Kasumi-1 (cell line): ENCODE results near the gene CCDC87.

Source experiments
- DNase-seq, 2 experiments: peaks; one replicate each; lab custom pipeline; 2025; lab: John Stamatoyannopoulos, UW

The CCDC87 gene

DNA sequence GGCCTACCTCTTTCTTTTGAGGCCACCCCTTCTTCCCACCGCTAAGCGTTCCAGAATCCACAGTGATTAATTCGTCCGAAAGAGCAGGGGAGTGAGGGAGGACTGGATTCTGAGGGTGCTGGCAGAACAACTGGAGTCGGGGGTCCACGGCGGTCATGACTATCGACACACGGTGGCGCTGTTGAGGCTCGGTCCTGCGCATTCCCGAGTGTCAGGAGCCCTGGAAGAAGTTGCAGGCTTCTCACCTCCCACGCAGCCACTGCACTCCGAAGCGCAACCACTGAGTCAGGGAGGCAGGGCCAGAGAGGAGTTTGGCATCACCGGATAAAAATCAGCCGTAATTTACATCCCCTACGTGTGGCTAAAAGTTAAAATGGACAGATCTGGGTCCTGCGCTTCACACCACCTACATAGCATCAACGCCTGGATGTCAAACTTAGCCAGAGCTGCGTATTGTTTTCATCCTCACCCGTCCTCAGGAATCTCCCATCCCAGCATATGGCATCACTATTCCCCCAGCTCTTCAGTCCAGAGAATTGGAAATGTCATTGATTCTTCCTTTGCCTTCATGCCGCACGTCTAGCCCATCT, 13.8 kb downstream of the CCDC87 start:
- DNase-seq, result peak; percentile 36 to 51

GRCh38 chr11:66570850-66571180, 22.0 kb downstream of the CCDC87 start:
- no peak for DNase-seq

GRCh38 chr11:66570079-66570849, 22.6 kb downstream of the CCDC87 start:
- no peak for DNase-seq

- DNase-seq, result no peak
Observed at GRCh38 chr11:66569076-66569475, 23.8 kb downstream of the CCDC87 start.

DNA sequence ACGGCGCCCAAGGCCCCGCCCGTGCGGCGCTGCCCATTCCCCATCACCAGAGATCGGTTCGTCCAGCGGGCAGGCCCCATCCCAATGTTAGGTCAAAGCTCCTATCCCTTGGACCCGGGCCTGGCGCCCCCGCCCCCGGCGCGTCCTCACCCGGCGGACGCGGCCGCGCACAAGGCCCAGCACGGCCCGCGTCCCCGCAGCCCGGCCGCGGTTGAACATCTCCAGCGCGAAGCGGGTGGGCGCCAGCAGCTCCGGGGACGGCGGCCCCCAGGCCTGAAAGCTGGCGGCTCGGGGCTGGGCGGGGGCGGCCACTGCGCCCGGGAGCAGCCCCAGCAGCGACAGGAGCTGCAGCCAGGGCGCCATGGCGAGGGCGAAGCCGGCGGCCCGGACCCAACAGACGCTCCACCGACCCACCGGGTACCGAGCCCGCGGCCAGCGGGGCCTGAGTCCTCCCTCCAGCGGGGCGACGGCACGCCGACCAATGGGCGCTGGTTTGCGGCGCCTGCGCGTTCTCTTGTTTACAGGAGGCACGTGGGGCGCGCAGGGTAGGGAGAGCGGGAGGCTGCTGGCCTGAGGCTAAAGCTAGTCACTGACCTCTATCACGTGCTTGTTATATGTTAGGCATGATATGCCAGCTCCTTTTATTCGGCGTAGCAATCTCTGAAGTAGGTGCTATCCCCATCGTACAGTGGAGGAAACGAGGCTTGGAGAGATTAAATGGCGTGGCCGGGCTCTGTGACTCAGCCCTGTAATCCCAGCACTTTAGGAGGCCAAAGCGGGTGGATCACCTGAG, 24.5 kb downstream of the CCDC87 start, which contains the start of gene CTSF:
Gene CTSF, minus strand, starts transcription at position 483 of the 793 bp plus-strand sequence. Its CDS starts 120 bp downstream, at position 363.
- DNase-seq, result peak; percentile 33 to 57

GRCh38 chr11:66567787-66568123, 25.1 kb downstream of the CCDC87 start:
- DNase-seq, result no peak

DNA sequence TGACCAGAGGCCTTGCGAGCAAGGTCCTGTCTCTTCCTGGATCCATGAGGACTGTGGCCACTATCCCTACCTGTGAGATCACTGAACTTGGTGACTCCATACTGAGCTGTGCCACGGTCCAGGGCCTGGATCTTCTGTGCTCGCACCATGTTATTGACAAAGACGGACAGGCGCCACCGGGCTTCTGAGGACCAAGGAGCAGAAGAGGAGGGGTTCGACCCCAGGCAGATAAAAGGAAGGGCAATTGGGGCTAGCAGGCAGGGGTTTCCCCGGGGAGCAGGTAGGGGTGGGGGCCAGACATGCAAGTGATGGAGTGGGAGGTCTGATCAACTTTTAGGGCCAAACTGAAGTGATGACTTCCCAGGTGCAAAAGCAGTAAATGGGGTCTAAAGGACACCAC, 26.6 kb downstream of the CCDC87 start:
- no peak for DNase-seq

- DNase-seq, result no peak
Observed at GRCh38 chr11:66564984-66565383, 27.9 kb downstream of the CCDC87 start.

GRCh38 chr11:66564538-66564937, 28.3 kb downstream of the CCDC87 start:
- no peak for DNase-seq

DNA sequence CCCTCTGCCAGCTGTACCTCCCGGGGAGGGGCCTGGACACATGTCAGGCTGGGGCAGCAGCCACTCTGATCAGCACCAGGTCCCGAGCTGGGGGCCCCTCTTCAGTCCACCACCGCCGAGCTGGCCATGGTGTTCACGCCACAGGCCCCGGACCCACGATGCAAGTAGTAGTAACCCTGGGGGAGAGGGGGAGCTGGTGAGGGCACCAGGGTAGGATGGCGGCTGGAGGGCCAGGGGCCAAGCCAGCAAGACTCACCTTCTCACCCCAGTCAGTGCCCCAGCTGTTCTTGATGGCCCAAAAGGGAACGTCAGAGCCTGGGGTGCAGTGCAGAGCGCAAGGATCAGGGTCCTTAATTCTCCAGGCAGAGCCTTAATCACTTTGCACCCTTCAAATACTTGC, 29.0 kb downstream of the CCDC87 start:
- no peak for DNase-seq

DNA sequence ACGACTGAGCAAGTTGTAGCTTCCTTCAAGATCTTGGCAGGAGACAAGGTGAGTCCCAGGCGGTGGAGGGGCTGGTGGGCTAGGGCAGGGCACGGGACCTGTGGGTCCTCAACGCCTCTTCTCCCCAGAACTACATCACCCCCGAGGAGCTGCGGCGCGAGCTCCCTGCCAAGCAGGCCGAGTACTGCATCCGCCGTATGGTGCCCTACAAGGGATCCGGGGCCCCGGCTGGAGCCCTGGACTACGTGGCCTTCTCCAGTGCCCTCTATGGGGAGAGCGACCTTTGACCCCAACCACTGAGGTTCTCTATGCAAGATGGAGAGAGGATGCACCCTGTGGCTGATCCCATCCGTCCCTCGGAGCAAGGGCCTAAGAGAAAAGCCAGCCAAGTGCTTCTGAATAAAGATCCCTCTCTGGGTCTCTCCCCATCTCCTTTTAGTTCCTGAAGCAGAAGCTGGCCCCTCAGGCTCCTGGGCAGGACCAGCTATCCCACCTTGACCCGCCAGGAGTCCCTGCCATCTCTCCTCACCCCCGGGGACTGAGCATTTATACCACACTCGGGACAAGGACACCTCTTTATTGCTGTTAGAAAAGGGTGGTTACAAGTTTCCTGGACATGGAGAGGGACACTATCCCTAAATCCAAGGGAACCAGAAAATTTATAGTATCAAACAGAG, 29.8 kb downstream of the CCDC87 start:
- DNase-seq, result no peak

GRCh38 chr11:66562275-66562674, 30.6 kb downstream of the CCDC87 start:
- DNase-seq, result no peak

DNA sequence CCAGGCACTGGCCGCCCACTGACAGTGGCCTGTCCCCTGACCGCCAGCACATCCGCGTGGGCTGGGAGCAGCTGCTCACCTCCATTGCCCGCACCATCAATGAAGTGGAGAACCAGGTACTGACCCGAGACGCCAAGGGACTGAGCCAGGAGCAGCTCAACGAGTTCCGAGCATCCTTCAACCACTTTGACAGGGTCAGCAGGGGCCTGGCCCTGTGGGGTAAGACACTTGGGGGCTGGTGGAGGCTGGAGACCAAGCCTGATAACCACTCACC, 31.0 kb downstream of the CCDC87 start:
- no peak for DNase-seq

DNA sequence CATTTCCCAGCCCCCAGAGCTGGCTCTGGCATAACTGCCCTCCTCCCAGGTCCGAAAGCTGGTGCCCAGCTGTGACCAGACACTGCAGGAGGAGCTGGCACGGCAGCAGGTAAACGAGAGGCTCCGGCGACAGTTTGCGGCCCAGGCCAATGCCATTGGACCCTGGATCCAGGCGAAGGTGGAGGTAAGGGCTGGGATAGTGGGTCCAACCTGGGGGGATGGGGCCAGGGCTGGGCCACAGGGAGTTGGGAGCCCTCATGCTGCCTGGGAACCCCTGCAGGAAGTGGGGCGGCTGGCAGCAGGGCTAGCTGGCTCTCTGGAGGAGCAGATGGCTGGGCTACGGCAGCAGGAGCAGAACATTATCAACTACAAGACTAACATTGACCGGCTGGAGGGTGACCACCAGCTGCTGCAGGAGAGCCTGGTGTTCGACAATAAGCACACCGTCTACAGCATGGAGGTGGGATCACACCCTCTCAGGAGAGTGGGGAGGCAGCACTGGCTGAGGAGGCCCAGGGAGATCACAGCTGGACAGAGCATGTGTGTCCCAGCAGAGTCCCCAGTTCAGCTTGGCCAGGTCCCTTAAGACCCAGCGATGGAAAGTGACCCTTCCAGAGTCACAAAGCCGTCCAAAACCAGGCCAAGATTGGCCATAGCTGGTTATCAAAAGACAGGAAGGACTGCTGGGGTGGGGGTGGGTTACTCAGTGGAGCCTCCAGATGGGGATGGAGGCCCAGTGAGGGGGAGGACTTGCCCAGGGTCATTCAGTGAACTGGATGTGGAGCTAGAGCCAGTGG, 31.5 kb downstream of the CCDC87 start:
- DNase-seq, result no peak

- DNase-seq, result no peak
Observed at GRCh38 chr11:66559866-66560676, 32.8 kb downstream of the CCDC87 start.

DNA sequence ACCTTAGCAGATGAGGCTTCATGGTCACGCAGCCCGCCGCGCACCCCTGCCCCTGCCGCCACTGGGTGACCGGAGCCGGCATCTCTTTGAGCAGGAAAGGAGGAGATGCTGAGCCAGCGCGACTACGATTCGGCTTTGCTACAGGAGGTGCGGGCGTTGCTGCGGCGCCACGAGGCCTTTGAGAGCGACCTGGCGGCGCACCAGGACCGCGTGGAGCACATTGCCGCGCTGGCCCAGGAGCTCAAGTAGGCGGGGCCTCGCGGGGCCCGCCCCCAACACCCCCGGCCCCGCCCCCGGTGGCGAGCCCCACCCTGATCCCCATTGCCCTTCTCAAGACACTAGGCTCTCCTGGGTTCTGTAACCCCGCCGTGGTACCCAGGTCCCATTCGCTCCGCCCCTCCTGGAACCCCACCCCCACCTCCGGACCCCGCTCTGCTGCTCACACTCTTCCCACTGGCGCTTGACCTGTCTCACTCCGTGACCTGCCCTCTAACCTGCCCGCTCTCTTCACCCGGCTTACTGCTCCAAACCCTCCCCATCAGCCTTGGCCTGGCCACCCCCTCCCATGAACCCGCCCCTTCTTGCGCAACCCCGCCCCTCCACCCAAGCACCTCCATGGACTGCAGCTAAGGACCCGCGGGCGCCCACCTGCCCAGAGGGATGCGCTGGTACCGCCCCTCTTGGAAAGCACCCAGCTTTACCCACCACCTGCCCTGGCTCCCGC, 33.6 kb downstream of the CCDC87 start:
- no peak for DNase-seq

- no peak for DNase-seq
Observed at GRCh38 chr11:66557733-66558326, 35.0 kb downstream of the CCDC87 start.

DNA sequence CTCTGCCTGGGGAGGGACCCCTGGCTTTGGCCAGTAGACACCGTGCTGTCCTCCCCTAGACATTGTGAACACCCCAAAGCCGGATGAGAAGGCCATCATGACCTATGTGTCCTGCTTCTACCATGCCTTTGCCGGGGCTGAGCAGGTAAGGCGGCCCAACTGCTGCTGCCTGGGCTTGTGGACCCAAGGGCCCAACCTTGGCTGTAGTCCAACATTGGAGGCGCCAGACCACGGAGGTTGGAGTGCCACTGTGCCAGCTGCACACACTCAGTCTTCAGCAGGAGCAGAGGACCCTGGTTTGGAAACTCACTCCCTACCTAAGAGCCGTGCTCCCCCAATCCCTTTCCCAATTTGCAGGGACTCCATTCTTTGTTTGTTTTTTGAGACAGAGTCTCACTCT, 36.8 kb downstream of the CCDC87 start:
- DNase-seq, result no peak

GRCh38 chr11:66555416-66555815, 37.4 kb downstream of the CCDC87 start:
- no peak for DNase-seq

- no peak for DNase-seq
Observed at GRCh38 chr11:66554602-66555001, 38.3 kb downstream of the CCDC87 start.
